H9 (cell line): ENCODE data around the gene COX6A1. TPM values are rescaled to one million over a fixed set of nuclear protein-coding genes. Genes with fewer than 3 reads are reported as not detected.

Source experiments
- DNase-seq: peaks from one replicate; pipeline ENCODE4 v3.0.0-alpha.2; 2017
- H2AFZ ChIP-seq: one replicate; pipeline ENCODE4 v1.6.1; 2013; ENCODE audit warnings: mild to moderate bottlenecking, low read length, control low read depth, moderate library complexity
- H2AK5ac ChIP-seq: 2 replicates; pipeline ENCODE4 v1.6.1; 2013; ENCODE audit warnings: low read length, control low read depth, mixed read lengths; ENCODE audit not compliant: insufficient read length
- H2BK120ac ChIP-seq: one replicate; pipeline ENCODE4 v1.6.1; 2013; ENCODE audit warnings: low read depth, mild to moderate bottlenecking, low read length, control low read depth, inconsistent platforms; ENCODE audit not compliant: poor library complexity, severe bottlenecking
- H2BK12ac ChIP-seq: 2 replicates; pipeline ENCODE4 v1.6.1; 2013; ENCODE audit warnings: low read length, control low read depth, mixed read lengths, low read depth; ENCODE audit not compliant: insufficient read length
- H2BK15ac ChIP-seq: 2 replicates; pipeline ENCODE4 v1.6.1; 2013; ENCODE audit warnings: low read depth, low read length, control low read depth
- H2BK20ac ChIP-seq: one replicate; pipeline ENCODE4 v1.6.1; 2013; ENCODE audit warnings: low read depth, mild to moderate bottlenecking, low read length, control low read depth, inconsistent platforms; ENCODE audit not compliant: poor library complexity, severe bottlenecking
- H2BK5ac ChIP-seq: 2 replicates; pipeline ENCODE4 v1.6.1; 2013; ENCODE audit warnings: low read length, control low read depth, mixed read lengths; ENCODE audit not compliant: insufficient read length
- H3K14ac ChIP-seq: 2 replicates; pipeline ENCODE4 v1.6.1; 2013; ENCODE audit warnings: low read length, control low read depth; ENCODE audit not compliant: insufficient read depth
- H3K18ac ChIP-seq: 2 replicates; pipeline ENCODE4 v1.6.1; 2013; ENCODE audit warnings: low read depth, mild to moderate bottlenecking, mixed read lengths, low read length, control low read depth; ENCODE audit not compliant: insufficient read length
- H3K23ac ChIP-seq: 2 replicates; pipeline ENCODE4 v1.6.1; 2013; ENCODE audit warnings: low read length, control low read depth, mixed read lengths, low read depth; ENCODE audit not compliant: insufficient read length
- H3K23me2 ChIP-seq: 2 replicates; pipeline ENCODE4 v1.6.1; 2013; ENCODE audit warnings: low read depth, mild to moderate bottlenecking, mixed read lengths, low read length, control low read depth; ENCODE audit not compliant: insufficient read length, poor library complexity, severe bottlenecking
- H3K27ac ChIP-seq: 2 replicates; pipeline ENCODE4 v1.5.1; 2013; ENCODE audit warnings: low read length, control low read depth, mixed read lengths, low read depth; ENCODE audit not compliant: insufficient read length
- H3K27me3 ChIP-seq: 2 replicates; pipeline ENCODE4 v1.6.1; 2013; ENCODE audit warnings: low read length, control low read depth, inconsistent platforms; ENCODE audit not compliant: insufficient read depth
- H3K4ac ChIP-seq: 2 replicates; pipeline ENCODE4 v1.6.1; 2013; ENCODE audit warnings: low read depth, mild to moderate bottlenecking, control low read depth, inconsistent platforms, low read length, moderate library complexity
- H3K4me1 ChIP-seq: 2 replicates; pipeline ENCODE4 v1.6.1; 2013; ENCODE audit warnings: low read length, control low read depth, inconsistent platforms; ENCODE audit not compliant: insufficient read depth
- H3K4me2 ChIP-seq: 2 replicates; pipeline ENCODE4 v1.6.1; 2013; ENCODE audit warnings: low read length, control low read depth, mixed read lengths; ENCODE audit not compliant: insufficient read length, insufficient read depth
- H3K56ac ChIP-seq: 2 replicates; pipeline ENCODE4 v1.6.1; 2013; ENCODE audit warnings: low read depth, mild to moderate bottlenecking, mixed read lengths, low read length, control low read depth; ENCODE audit not compliant: insufficient read length
- H3K79me1 ChIP-seq: 2 replicates; pipeline ENCODE4 v1.6.1; 2013; ENCODE audit warnings: low read depth, mild to moderate bottlenecking, moderate library complexity, low read length, control low read depth, inconsistent platforms; ENCODE audit not compliant: insufficient read depth, poor library complexity, severe bottlenecking
- H3K79me2 ChIP-seq: 2 replicates; pipeline ENCODE4 v1.6.1; 2013; ENCODE audit warnings: low read length, control low read depth, inconsistent platforms; ENCODE audit not compliant: insufficient read depth
- H3K9ac ChIP-seq: 2 replicates; pipeline ENCODE4 v1.6.1; 2013; ENCODE audit warnings: low read length, control low read depth, mixed read lengths; ENCODE audit not compliant: insufficient read length; ENCODE audit errors: extremely low read depth
- H3K9me3 ChIP-seq: one replicate; pipeline ENCODE4 v1.6.1; 2013; ENCODE audit warnings: low read depth, low read length, inconsistent platforms; ENCODE audit not compliant: control insufficient read depth
- H3T11ph ChIP-seq: one replicate; pipeline ENCODE4 v1.6.1; 2013; ENCODE audit warnings: mild to moderate bottlenecking, low read length, control low read depth, inconsistent platforms
- H4K20me1 ChIP-seq: one replicate; pipeline ENCODE4 v1.6.1; 2013; ENCODE audit not compliant: control insufficient read depth, insufficient read length, insufficient read depth
- H4K5ac ChIP-seq: 2 replicates; pipeline ENCODE4 v1.6.1; 2013; ENCODE audit warnings: low read depth, mild to moderate bottlenecking, mixed read lengths, low read length, control low read depth; ENCODE audit not compliant: insufficient read length
- H4K8ac ChIP-seq: replicated peaks from 2 replicates; pipeline ENCODE4 v1.6.1; 2013; ENCODE audit warnings: low read length, control low read depth, mixed read lengths, low read depth; ENCODE audit not compliant: insufficient read length
- H4K91ac ChIP-seq: 2 replicates; pipeline ENCODE4 v1.6.1; 2013; ENCODE audit warnings: low read depth, mild to moderate bottlenecking, moderate library complexity, mixed read lengths, low read length, control low read depth; ENCODE audit not compliant: insufficient read length
- H3K27ac Mint-ChIP-seq, 3 experiments: 2 replicates in 2 of 3; 3 replicates in 1 of 3; pipeline ENCODE4 v1.8.0; 2020 to 2021; ENCODE audit warnings: mixed read lengths in 3 of 3, mild to moderate bottlenecking in 1 of 3, moderate library complexity in 1 of 3
- H3K27me3 Mint-ChIP-seq: 2 replicates; pipeline ENCODE4 v1.8.0; 2021; ENCODE audit warnings: low read depth, mild to moderate bottlenecking, moderate library complexity, mixed read lengths
- H3K36me3 Mint-ChIP-seq, 3 experiments: 2 replicates in 2 of 3; 3 replicates in 1 of 3; pipeline ENCODE4 v1.8.0; 2020 to 2021; ENCODE audit warnings: low read depth in 3 of 3, mixed read lengths in 3 of 3; ENCODE audit not compliant: insufficient read depth in 1 of 3
- H3K4me1 Mint-ChIP-seq, 2 experiments: 2 replicates each; pipeline ENCODE4 v1.8.0; 2020; ENCODE audit warnings: mixed read lengths in 2 of 2
- H3K4me3 Mint-ChIP-seq, 2 experiments: 2 replicates in 1 of 2; 3 replicates in 1 of 2; pipeline ENCODE4 v1.8.0; 2020 to 2021; ENCODE audit warnings: mild to moderate bottlenecking in 2 of 2, mixed read lengths in 2 of 2, moderate library complexity in 1 of 2
- H3K9me3 Mint-ChIP-seq, 2 experiments: 2 replicates in 1 of 2; 3 replicates in 1 of 2; pipeline ENCODE4 v1.8.0; 2020; ENCODE audit warnings: mild to moderate bottlenecking in 2 of 2, mixed read lengths in 2 of 2, moderate library complexity in 1 of 2
- CTCF ChIP-seq: fragments of 200-600 bp; sonication (generic); conservative IDR thresholded peaks from 3 replicates; pipeline ENCODE4 v1.8.0; 2021; ENCODE audit warnings: antibody characterized with exemption, mild to moderate bottlenecking
- WGBS: extraction: QIAGEN DNeasy Blood & Tissue Kit; methylation state at CpG from one replicate; pipeline ENCODE4 v1.1.7; 2013; ENCODE audit warnings: missing lambda C conversion rate, low lambda C conversion rate, mixed read lengths; ENCODE audit not compliant: insufficient read length; ENCODE audit errors: extremely low coverage; 5-methylcytosine and 5-hydroxymethylcytosine counted together
- total RNA-seq: library from RNA; stranded (reverse); gene quantifications from 2 replicates; pipeline ENCODE4 v1.2.1, GENCODE V29; 2021

The COX6A1 gene
- total RNA-seq, 1 experiment from 2014 or later = 415 TPM

- H2BK12ac ChIP-seq = no peak overlapping the region
- H3K9me3 ChIP-seq = no peaks in the 10 kb centered on the region
- H3K23me2 ChIP-seq = peaks cover 7% of the 10 kb centered on the region
- H3K9me3 Mint-ChIP-seq = no peaks in the 10 kb centered on the region
- no peak overlapping the region for H2BK5ac ChIP-seq
- H3K14ac ChIP-seq = no peak overlapping the region
- no peak overlapping the region for H4K91ac ChIP-seq
- no peak overlapping the region for H3K27ac ChIP-seq
- H2BK120ac ChIP-seq = no peak overlapping the region
- no peak for TF ChIP-seq CTCF
- no peaks in the 10 kb centered on the region for H3K27me3 Mint-ChIP-seq
- no peak overlapping the region; a peak in 1 of 7 replicates for H3K27ac Mint-ChIP-seq
- peaks cover 3% of the 10 kb centered on the region for H3K79me1 ChIP-seq
- H3K79me2 ChIP-seq = peaks cover 11% of the 10 kb centered on the region; the same call in 1 of the 2 replicates
- H3K4me1 Mint-ChIP-seq = peaks cover 17 to 24% of the 10 kb centered on the region in 2 experiments
- no peak overlapping the region for H3K56ac ChIP-seq
- WGBS = no CpG with 5 or more reads among the region's 5 CpGs
- H3K36me3 Mint-ChIP-seq = peaks cover 48 to 70% (median 61%) of the 10 kb centered on the region in 3 experiments
- H3T11ph ChIP-seq = no peak overlapping the region
- no peaks in the 10 kb centered on the region for H4K20me1 ChIP-seq
- no peak overlapping the region for H3K4ac ChIP-seq
- no peak overlapping the region for H2AK5ac ChIP-seq
- H3K9ac ChIP-seq = no peak overlapping the region
- H4K8ac ChIP-seq = no peak overlapping the region
- no peak overlapping the region for H2BK15ac ChIP-seq
- H4K5ac ChIP-seq = no peak overlapping the region
- no peak overlapping the region for H3K18ac ChIP-seq
- no peak overlapping the region for H3K4me2 ChIP-seq
- no peak for DNase-seq
- H3K4me3 Mint-ChIP-seq = no peak overlapping the region
- no peaks in the 10 kb centered on the region for H3K27me3 ChIP-seq
- H3K4me1 ChIP-seq = no peaks in the 10 kb centered on the region
- no peak overlapping the region for H2BK20ac ChIP-seq
- H2AFZ ChIP-seq = no peak overlapping the region
- H3K23ac ChIP-seq = no peak overlapping the region
These were observed 27.8 kb downstream of the COX6A1 start for GRCh38 chr12:120465756-120466155.
